ENCODE results near the gene BRCA2.
A peak's percentile ranks its signal among the peaks of the same experiment; 100 is the strongest.
"Not testable (repeated sequence)": the region's sequence is repeated elsewhere in the genome, so short reads cannot be mapped to it uniquely, and the experiment has no call there.

Gene BRCA2

GRCh38 chr13:32347651-32348050, 32.3 kb downstream of the BRCA2 start:
- no peak overlapping the region for H3K4me3 ChIP-seq (ENCODE audit: control insufficient read depth, low read depth, low read length)
- no peak for TF ChIP-seq CTCF (conservative IDR thresholded peaks at IDR 0.05; ENCODE audit: control insufficient read depth, insufficient read depth, low read depth, low read length)
- no peak for DNase-seq (ENCODE audit: low read depth)

- H3K4me3 ChIP-seq (ENCODE audit: control insufficient read depth, low read depth, low read length); DNase-seq (ENCODE audit: low read depth): not testable (repeated sequence)
Measured at GRCh38 chr13:32350839-32351441, 35.6 kb downstream of the BRCA2 start.

GRCh38 chr13:32354040-32354439, 38.7 kb downstream of the BRCA2 start:
- no peak for DNase-seq (ENCODE audit: low read depth)
- TF ChIP-seq CTCF (conservative IDR thresholded peaks at IDR 0.05; ENCODE audit: control insufficient read depth, insufficient read depth, low read depth, low read length) = no peak
- H3K4me3 ChIP-seq (ENCODE audit: control insufficient read depth, low read depth, low read length) = no peak overlapping the region

GRCh38 chr13:32355935-32356334, 40.6 kb downstream of the BRCA2 start:
- H3K4me3 ChIP-seq (ENCODE audit: control insufficient read depth, low read depth, low read length); DNase-seq (ENCODE audit: low read depth): not testable (repeated sequence)

GRCh38 chr13:32362574-32362973, 47.3 kb downstream of the BRCA2 start:
- DNase-seq (ENCODE audit: low read depth) = no peak
- no peak overlapping the region for H3K4me3 ChIP-seq (ENCODE audit: control insufficient read depth, low read depth, low read length)
- no peak for TF ChIP-seq CTCF (conservative IDR thresholded peaks at IDR 0.05; ENCODE audit: control insufficient read depth, insufficient read depth, low read depth, low read length)

GRCh38 chr13:32370805-32371204, 55.5 kb downstream of the BRCA2 start:
- no peak for TF ChIP-seq CTCF (conservative IDR thresholded peaks at IDR 0.05; ENCODE audit: control insufficient read depth, insufficient read depth, low read depth, low read length)
- DNase-seq (ENCODE audit: low read depth) = no peak
- H3K4me3 ChIP-seq (ENCODE audit: control insufficient read depth, low read depth, low read length) = no peak overlapping the region

- DNase-seq (ENCODE audit: low read depth) = no peak
- no peak for TF ChIP-seq CTCF (conservative IDR thresholded peaks at IDR 0.05; ENCODE audit: control insufficient read depth, insufficient read depth, low read depth, low read length)
- H3K4me3 ChIP-seq (ENCODE audit: control insufficient read depth, low read depth, low read length) = no peak overlapping the region
Measured at GRCh38 chr13:32376642-32377415, 61.5 kb downstream of the BRCA2 start.

GRCh38 chr13:32378012-32378411, 62.7 kb downstream of the BRCA2 start:
- no peak for TF ChIP-seq CTCF (conservative IDR thresholded peaks at IDR 0.05; ENCODE audit: control insufficient read depth, insufficient read depth, low read depth, low read length)
- H3K4me3 ChIP-seq (ENCODE audit: control insufficient read depth, low read depth, low read length) = no peak overlapping the region
- DNase-seq (ENCODE audit: low read depth) = peak; percentile 6
